Ishikawa (cell line): ENCODE results near the gene SYNPR.

Experiments
- CEBPB ChIP-seq: IDR thresholded peaks from 2 replicates; pipeline ENCODE4 v1.6.1; 2012
- CREB1 ChIP-seq: IDR thresholded peaks from 2 replicates; pipeline ENCODE4 v1.6.1; 2012; ENCODE audit warnings: low read depth
- EGR1 ChIP-seq: IDR thresholded peaks from 2 replicates; pipeline ENCODE4 v1.6.1; 2012
- EP300 ChIP-seq: IDR thresholded peaks from 2 replicates; pipeline ENCODE4 v1.6.1; 2012; ENCODE audit warnings: borderline replicate concordance
- FOXM1 ChIP-seq: IDR thresholded peaks from 2 replicates; pipeline ENCODE4 v1.6.1; 2012; ENCODE audit warnings: low read depth, borderline replicate concordance
- MAX ChIP-seq: IDR thresholded peaks from 2 replicates; pipeline ENCODE4 v1.6.1; 2012
- REST ChIP-seq: IDR thresholded peaks from 2 replicates; pipeline ENCODE4 v1.6.1; 2012; ENCODE audit warnings: low read depth, mild to moderate bottlenecking
- TAF1 ChIP-seq: IDR thresholded peaks from 2 replicates; pipeline ENCODE4 v1.6.1; 2012; ENCODE audit warnings: low read depth, mild to moderate bottlenecking
- TCF12 ChIP-seq: IDR thresholded peaks from 2 replicates; pipeline ENCODE4 v1.6.1; 2012; ENCODE audit warnings: low read depth
- TEAD4 ChIP-seq: IDR thresholded peaks from 2 replicates; pipeline ENCODE4 v1.6.1; 2012

- no peak for TF ChIP-seq FOXM1
- TF ChIP-seq EGR1 = no peak
- TF ChIP-seq EP300 = no peak
- TF ChIP-seq MAX = no peak
- no peak for TF ChIP-seq CREB1
- TF ChIP-seq REST = no peak
- no peak for TF ChIP-seq CEBPB
- TF ChIP-seq TEAD4 = no peak
- no peak for TF ChIP-seq TCF12
- no peak for TF ChIP-seq TAF1
Observed at GRCh38 chr3:63639806-63640205, 361.7 kb downstream of the SYNPR start.
